OCI-M1 (cell line): ENCODE data around the gene TRIM41.
"Not testable (repeated sequence)": the region's sequence is repeated elsewhere in the genome, so short reads cannot be mapped to it uniquely, and the experiment has no call there.

Experiments used
- DNase-seq: peaks from one replicate; lab custom pipeline; 2025; lab: John Stamatoyannopoulos, UW

TRIM41 gene

GRCh38 chr5:181255836-181256578 is 32.9 kb downstream of the TRIM41 start:
- DNase-seq, result no peak

DNA sequence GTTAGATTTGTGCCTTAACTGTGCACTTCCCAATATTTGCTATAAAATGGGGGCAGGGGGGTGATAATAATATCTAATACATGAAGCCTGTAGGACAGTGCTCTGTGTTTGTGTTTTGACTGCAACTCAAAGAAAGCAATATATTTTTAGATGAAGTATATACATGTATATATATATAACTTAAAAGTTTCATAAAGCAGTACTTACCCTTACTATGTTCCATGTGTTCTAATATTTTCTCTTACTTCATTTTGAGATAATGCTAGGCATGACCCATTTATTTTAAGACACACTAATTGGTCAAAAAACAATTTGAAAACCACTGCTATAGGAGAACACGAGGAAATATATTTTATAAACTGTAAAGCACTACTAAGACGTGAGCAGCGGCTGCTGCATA is 35.5 kb downstream of the TRIM41 start:
- no peak for DNase-seq

DNA sequence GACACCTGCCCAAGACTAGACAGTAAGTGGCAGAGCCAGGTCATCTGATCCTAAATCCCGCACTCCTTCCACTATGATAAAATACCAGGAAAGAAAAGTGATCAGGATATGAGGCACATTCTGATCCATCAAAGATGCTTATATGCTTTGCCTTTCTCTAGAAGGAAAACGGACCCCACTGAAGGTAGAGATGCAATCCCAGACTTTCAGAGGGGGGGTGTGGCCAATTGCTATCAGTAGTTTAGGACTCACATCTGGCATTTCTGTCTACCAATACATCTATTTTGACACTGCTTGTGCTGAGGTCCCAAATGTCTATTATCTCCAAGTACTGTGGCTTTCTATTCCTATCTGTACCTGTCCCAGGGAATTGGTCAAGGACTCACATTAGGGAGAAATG is 36.2 kb downstream of the TRIM41 start:
- no peak for DNase-seq

GRCh38 chr5:181259974-181260719 is 37.1 kb downstream of the TRIM41 start:
- no peak for DNase-seq

DNA sequence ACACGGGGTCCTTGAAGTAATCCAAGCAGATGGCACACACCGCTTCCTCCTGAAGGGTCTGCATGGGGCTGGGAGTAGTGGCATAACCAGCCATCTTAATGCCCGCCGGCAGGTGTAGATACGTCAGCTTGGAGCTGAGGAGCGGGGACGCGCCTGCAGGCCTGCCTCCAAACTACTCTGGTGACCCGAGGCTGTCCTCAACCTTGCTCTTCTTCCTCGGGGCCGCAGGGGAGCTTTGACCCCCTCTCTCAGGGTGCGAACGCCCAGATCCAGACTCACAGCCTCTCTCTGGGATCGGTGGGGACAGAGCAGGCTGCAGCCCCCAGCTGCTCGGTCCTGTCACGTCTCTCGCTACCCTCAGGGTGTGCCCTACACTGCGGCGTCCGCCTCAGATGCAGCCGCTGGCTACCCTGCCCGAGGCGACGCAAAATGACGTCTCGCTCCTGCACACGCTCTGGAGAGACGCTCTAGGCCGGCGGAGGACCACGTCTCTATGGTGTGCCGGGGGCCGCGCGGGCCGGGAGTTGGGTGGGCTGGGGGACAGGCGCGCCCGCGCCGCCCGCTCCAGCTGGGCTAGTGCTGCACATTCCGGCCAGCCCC is 37.7 kb downstream of the TRIM41 start, which contains the start of gene TRIM52:
TRIM52 (minus strand) TSS at position 424 of the 600 bp plus-strand sequence; CDS start at position 94, 330 bp downstream.
- DNase-seq, result no peak

- DNase-seq, result no peak
Observed at GRCh38 chr5:181261320-181262049, 38.4 kb downstream of the TRIM41 start.

- no peak for DNase-seq
Observed at GRCh38 chr5:181263633-181264032, 40.6 kb downstream of the TRIM41 start.

DNA sequence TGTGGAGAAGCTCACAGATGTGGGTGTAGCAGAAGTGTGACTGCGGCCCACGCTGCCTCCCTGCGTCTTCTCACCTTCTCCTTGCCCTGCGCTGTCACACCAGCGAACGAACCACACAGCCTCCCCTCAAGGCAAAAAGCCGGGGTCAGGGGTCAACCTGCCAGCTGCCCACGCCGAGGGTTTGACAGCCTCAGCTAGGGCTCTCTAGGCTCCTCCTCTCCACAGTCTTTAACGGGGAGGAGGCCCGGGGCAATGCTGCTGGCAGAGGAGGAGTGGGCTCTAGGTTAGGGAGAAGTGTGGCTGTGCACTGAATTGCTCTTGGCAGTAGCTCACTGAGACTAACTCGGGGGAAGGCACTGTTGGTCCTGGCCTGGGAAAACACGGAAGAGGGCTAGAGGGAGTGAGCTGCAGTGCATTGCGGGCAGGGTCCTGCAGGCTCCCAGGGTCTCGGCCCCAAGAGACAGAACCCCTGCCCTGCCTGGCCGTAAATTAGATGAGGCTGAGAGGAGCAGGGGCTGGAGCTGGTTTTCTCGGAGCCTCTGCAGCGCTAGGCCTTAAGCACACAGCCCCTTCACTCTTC is 42.1 kb downstream of the TRIM41 start:
- DNase-seq, result no peak

DNA sequence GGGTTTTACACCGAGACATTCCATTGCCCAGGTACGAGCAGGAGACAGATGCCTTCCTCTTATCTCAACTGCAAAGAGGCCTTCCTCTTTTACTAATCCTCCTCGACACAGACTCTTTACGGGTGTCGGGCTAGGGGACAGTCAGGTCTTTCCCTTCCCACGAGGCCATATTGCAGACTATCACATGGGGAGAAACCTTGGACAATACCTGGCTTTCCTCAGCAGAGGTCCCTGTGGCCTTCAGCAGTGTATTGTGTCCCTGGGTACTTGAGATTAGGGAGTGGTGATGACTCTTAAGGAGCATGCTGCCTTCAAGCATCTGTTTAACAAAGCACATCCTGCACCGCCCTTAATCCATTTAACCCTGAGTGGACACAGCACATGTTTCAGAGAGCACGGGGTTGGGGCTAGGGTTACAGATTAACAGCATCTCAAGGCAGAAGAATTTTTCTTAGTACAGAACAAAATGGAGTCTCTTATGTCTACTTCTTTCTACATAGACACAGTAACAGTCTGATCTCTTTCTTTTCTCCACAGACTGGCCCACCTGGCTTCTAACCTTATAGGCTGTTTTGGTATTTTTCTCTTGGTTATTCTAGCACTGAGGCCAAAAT is 44.3 kb downstream of the TRIM41 start:
- not testable (repeated sequence) for DNase-seq

GRCh38 chr5:181267907-181268306 is 44.8 kb downstream of the TRIM41 start:
- DNase-seq, result not testable (repeated sequence)

DNA sequence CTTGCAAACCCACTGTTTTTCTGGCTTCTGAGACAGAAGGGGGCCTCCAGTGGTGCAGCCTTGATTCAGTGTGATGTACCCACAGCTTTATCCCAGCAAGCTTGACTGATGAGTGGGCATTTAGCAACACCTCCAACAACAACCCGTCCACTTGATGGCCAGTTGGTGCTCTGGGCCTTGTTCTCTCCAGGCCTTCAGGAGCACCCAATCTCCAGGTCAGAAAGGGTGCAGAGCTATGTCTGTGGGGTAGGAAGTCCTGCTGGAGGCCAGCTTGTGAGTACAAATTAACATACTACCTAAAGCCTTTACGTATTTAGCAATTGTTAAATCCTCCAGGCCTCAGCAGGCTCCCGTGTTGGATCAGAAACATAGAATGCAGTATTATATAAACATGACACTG is 48.0 kb downstream of the TRIM41 start:
- DNase-seq, result no peak

GRCh38 chr5:181273433-181273744 is 50.3 kb downstream of the TRIM41 start:
- not testable (repeated sequence) for DNase-seq

GRCh38 chr5:181280251-181280762 is 57.2 kb downstream of the TRIM41 start:
- DNase-seq, result no peak

- DNase-seq, result no peak
Observed at GRCh38 chr5:181281077-181281983, 58.2 kb downstream of the TRIM41 start.

- DNase-seq, result no peak
Observed at GRCh38 chr5:181281984-181282316, 58.9 kb downstream of the TRIM41 start.

- not testable (repeated sequence) for DNase-seq
Observed at GRCh38 chr5:181282415-181282814, 59.3 kb downstream of the TRIM41 start.

DNA sequence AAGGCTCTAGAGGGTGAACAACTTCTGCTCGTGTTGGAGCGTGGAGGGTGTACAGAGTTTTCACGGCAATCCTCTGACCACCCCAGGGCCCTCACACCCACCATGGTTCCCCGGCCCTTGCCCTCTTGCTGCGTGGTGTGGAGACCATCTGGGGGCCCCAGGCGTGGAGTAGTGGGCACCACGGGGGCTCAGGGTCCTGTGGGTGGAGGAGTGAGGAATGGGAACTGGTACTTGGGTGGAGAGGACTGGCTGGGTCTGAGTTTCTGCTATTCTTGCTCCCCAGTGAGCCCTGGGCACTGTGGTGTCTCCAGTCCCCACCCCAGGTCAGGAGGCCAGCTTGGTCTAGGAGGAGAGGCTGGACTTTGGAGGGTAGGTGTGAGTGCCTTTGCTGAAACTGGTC is 59.8 kb downstream of the TRIM41 start:
- DNase-seq, result no peak

DNA sequence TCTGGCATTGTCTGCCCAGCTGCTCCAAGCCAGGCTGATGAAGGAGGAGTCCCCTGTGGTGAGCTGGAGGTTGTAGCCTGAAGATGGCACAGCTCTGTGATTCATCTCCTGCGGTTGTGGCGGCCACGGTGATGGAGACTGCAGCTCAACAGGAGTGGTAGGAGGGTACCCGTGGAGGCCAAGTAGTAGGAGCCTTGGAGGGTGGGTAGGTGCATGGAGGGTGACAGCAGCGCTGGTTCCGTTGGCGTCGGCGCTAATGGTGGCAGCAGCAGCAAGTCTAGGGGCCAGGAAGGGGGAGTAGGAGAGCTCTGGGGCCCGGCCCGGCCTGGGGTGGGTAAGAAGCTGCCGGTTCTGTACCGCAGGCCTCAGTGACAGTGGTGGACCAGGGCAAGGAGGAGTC is 60.3 kb downstream of the TRIM41 start:
- DNase-seq, result no peak

DNA sequence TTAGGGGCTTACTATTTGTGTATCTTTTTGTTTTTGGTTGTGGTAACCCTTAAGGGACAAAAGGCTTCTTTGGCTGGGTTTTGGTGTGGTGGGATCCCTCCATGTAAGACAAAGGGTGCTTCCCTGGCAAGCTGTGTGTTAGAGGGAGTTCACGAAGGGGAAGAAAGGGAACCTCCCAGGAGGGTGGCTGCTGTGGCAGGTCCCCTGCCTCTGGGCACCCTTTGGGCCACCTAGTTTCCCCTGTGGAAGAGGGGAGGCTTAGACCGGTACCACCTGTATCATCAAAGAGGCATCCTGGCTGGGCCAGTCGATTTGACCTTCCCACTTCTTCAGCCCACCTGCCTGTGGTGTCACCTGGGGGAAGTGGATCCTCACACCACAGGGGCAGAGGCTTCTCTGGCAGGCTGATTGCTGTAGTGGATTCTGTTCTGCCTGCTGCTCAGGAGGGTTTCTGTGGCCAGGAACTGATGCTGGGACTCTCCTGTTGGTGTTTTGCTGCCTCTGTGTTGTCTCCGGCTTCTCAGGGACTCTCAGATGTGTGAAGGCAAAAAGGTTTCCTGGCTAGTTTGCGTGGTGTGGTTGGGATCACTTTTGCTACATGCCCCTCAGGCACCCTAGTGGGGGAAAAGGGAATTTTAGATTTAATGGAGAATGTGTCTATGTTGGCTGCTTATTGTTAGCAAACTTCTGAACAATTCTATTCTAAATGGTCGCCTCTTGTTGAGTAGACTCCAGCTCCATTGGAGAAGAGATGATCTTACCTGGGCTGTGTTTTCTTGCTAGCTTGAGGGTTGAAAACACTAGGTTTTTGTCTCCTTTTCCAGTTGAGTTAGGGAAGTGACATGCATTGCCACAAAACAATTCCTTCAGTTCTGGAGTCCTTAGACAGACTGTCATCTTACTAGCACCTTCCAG is 61.0 kb downstream of the TRIM41 start:
- not testable (repeated sequence) for DNase-seq
